ENCODE measurements around the gene GPR15LG.
"Not testable (repeated sequence)": the region's sequence is repeated elsewhere in the genome, so short reads cannot be mapped to it uniquely, and the experiment has no call there.

The GPR15LG gene

GRCh38 chr10:84166620-84167288, 6.8 kb upstream of the GPR15LG start:
- no peak for DNase-seq

DNA sequence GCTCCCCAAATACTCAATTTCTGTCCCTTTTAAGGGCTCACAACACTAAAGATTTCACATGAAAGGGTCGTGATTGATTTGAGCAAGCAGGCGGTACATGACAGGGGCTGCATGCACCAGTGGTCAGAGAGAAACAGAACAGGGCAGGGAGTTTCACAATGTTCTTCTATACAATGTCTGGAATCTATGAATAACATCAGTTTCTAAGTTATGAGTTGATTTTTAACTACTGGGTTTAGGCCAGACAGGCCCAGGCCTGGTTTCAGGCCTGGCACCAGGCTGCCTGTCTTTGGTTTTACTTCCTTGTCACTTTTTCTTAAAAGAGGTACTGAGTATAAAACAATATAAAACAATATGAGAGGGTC, 6.3 kb upstream of the GPR15LG start:
- not testable (repeated sequence) for DNase-seq

GRCh38 chr10:84168382-84168781, 5.2 kb upstream of the GPR15LG start:
- not testable (repeated sequence) for DNase-seq

- not testable (repeated sequence) for DNase-seq
Measured at GRCh38 chr10:84171237-84171636, 2.4 kb upstream of the GPR15LG start.

DNA sequence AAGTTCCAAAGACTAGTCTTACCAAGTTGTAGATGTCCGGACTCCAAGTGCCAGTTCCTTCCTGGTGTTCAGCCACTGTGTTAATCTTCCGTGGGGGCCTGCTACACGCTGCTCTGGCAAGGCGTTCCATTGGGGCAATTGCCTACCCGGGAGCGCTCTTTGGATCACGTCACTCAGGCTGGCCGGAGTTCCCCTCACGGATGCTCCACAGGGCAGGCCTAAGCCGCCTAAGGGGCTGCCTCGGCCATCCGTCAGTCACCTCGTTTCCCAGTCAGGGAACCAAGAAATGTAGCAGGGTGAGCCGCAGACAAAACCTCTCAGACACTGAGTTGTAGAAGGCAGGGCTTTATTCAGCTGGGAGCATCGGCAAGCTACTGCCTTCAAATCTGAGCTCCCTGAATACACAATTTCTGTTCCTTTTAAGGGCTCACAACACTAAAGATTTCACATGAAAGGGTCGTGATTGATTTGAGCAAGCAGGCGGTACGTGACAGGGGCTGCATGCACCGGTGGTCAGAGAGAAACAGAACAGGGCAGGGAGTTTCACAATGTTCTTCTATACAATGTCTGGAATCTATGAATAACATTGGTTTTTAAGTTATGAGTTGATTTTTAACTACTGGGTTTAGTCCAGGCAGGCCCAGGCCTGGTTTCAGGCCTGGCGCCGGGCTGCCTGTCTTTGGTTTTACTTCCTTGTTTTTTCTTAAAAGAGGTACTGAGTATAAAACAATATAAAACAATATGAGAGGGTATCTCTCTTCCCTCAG, 1.7 kb upstream of the GPR15LG start:
- DNase-seq: not testable (repeated sequence)

- no peak for DNase-seq
Measured at GRCh38 chr10:84172467-84173356, 889 bp upstream of the GPR15LG start.

DNA sequence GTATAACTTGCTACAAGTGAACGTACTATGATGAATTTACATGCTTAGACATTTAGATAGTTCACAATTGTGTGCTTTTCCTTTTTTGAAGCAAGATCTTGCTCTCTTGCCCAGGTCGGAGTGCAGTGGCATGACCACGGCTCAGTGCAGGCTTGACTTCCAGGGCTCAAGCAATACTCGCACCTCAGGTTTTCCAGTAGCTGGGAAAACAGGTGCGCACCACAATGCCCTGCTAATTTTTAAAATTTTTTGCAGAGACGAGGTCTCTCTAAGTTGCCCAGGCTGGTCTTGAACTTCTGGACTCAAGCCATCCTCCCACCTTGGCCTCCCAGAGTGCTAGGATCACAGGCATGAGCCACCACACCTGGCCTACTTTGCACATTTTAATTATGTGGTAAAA, 1.8 kb downstream of the GPR15LG start:
- no peak for DNase-seq

DNA sequence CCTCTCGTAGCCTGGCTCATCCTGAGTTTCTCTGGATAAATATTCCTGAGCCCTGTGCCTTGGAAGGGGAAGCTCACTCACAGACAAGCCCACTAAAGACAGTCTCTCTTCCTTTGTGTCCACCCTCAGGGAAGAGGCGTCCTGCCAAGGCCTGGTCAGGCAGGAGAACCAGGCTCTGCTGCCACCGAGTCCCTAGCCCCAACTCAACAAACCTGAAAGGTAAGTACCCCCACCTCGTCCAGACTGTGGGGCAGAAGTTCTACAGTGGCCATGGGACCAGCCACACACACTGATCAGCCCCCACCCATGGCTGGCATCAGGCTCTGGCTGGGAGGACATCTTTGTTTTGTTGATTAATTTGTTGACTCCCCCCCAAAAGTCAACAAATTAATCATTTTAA, 2.8 kb downstream of the GPR15LG start:
- DNase-seq: no peak

DNA sequence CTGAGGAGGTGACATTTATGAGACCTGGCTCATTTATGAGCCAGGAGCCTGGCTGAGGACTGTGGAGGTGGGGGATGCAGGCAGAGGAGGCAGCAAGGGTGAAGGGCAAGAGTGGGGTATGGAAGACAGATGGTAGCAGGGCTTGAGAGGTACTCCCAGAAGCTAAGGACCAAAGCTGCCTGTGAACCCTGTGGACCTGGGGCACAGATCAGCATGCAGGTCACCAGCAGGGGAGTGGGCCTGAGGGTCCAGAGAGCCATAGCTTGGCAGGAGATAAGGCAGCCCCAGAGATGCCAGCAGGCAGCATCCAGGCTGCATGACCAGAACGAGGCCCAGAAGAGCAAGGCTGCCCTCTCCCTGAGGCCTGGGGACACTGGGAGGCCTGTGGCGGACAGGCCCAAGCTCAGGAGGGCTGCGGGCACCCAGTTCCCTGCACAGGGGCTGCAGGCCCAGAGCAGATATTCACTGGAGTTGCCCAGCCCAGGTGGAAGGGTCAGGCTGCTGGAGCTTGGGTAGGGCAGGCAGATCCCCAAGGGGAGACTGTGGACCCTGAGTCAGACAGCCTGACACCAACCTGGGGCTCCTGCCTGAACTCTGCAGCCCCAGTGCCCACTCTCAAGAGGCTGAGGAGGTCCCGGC, 3.4 kb downstream of the GPR15LG start:
- DNase-seq: no peak

DNA sequence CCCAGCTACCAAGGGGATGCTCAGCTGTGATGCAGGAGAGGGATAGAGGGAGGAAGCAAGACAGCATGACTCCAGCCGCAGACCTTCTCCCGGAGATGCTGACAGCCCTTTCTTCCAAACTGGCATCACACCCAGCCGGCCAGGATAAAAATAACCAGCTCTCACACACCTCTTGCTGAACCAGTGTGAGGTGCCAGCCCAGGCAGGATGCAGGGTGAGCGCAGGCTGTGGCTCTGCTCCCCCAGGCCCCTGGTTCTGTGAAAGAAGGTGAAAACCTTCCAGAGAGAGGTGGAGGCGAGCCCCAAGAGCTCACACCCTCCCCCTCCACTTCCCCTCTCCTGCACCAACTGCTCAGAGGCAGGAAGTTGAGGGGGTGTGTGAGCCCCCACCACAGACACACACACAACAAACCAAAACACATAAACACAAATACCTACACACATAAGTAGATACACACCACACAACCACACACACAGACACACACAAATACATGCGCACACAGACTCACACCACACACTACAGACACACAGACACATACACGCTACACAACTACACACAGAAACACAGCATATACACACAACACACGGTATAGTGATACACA, 4.0 kb downstream of the GPR15LG start:
- peak in 1 of 2 experiments; percentile 15 for DNase-seq

DNA sequence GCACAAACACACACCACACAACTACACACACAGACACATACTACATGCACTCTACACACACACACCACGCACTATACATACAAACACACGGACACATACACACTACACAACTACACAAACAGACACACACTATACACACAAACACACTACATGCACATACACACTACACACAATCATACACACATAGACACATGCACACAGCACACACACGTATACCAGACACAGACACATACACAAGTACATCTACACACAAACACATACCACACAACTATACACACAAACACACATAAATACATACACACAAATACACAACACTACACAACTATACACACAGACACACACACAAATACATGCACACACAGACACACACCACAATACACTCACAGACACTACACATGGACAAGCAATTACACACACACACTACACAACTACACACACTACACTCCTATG, 4.6 kb downstream of the GPR15LG start:
- DNase-seq: no peak

DNA sequence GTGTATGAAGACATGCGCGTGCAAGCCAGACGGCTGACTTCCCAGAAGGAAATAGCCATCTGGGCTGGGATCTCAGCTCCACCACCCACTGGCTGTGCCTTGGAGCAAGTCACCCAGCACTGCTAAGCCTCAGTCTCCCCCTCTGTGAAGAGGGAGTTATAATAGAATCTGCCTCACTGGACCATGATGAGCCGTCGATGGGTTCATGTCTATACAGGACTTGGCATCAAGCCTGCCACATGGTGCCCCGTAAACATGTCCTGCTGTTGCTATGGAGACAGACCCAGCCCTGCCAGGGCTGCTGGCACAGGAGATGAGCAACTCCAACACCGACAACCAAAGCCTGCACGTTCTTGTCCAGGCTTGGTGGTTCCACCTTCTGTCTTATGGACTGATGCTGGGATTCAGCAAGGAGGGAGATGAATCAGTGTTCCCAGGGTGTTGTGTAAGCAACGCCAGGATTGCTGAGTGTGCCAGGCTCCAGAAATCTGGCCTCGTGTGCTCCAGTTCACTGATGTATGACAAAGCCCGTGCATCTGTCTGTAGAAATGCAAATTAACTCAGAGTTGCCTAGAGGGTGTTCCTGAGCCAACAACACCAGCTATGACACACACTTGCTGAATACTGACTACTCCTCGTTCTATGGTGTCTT, 5.6 kb downstream of the GPR15LG start:
- DNase-seq: no peak

DNA sequence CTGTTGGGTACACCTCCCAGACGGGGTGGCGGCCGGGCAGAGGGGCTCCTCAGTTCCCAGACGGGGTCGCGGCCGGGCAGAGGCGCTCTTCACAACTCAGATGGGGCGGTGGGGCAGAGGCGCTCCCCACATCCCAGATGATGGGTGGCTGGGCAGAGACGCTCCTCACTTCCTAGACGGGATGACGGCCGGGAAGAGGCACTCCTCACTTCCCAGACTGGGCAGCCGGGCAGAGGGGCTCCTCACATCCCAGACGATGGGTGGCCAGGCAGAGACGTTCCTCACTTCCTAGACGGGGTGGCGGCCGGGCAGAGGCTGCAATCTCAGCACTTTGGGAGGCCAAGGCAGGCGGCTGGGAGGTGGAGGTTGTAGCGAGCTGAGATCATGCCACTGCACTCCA, 6.8 kb downstream of the GPR15LG start:
- DNase-seq: not testable (repeated sequence)

- DNase-seq: no peak
Measured at GRCh38 chr10:84181631-84182030, 8.0 kb downstream of the GPR15LG start.

- no peak for DNase-seq
Measured at GRCh38 chr10:84184517-84184916, 10.9 kb downstream of the GPR15LG start.

GRCh38 chr10:84185526-84186175, 12.1 kb downstream of the GPR15LG start:
- DNase-seq: no peak

DNA sequence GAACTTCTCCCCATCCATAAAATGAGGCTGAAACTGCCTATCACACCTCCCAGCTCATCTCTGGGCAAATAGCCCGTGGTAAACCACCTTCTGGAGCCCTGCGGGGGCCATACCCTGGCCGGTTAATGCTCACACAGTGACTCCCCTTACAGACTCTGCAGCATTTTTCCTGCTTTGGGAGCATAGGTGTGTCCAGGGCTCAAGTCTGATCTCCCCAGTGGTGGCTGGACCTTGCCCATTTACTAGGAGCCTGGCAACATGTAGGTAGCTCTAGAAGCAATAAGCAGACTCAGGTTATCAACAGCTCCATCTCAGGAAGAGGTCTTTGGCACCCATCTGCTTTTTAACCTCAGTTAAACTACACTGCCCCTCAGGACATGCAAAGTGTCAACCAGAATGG, 15.2 kb downstream of the GPR15LG start:
- DNase-seq: no peak

- no peak for DNase-seq
Measured at GRCh38 chr10:84190621-84191020, 17.0 kb downstream of the GPR15LG start.

DNA sequence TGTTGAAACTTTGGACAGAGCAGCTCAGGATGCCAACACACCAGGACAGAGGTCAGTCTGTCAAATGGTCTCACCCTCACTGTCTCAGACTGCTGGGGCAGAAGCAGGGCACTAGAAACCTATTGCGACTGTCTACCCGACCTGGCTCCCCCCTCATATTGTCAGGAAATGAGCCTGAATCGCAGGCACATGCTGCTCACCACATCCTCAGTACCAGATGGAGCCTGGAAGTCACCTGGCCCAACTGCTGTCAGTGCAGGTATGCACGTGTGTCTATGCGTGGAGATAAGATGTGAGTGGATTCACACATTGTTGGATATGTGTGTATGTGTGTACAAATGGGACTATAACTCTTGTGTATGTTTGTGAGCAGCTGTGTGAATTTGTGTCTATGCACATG, 17.5 kb downstream of the GPR15LG start:
- no peak for DNase-seq

DNA sequence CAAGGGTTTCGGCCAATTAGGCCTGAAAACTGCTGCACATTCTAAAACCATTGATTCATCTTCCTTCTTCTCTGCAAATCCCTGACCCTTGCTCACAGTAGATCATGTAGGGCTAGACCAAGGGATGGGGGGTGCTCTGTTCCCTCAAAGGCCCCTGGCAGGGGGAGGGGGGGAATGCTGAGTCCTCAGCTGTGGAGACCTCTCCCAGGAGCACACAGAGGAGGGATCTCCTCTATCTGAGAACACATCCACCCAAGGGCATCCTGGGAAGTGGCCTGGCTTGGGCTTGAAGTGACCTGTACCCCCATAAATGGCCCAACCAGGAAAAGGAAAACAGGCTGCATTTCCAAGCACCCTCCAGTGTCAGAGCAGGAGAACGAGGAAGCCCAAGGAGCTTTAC, 19.7 kb downstream of the GPR15LG start:
- DNase-seq: no peak

- no peak for DNase-seq
Measured at GRCh38 chr10:84193846-84194423, 20.3 kb downstream of the GPR15LG start.
